ENCODE results near the gene IFT27. TPM values are rescaled to one million over a fixed set of nuclear protein-coding genes. Genes with fewer than 3 reads are reported as not detected.

IFT27 gene
- total and polyA plus RNA-seq, 7 donors = 15.0 to 27.9 (median 24.3) TPM

- H3K4me1 ChIP-seq = no peaks in the 10 kb centered on the region
- H3K4me3 ChIP-seq = no peak overlapping the region
- H3K27ac ChIP-seq = no peak overlapping the region
- intact Hi-C loops (cut with DNase I) = no loop called here
- no peak for TF ChIP-seq EP300 (IDR thresholded peaks at IDR 0.05)
- no peak for TF ChIP-seq CTCF (IDR thresholded peaks at IDR 0.05)
- no peak for TF ChIP-seq POLR2AphosphoS5 (IDR thresholded peaks at IDR 0.05)
- no peak for TF ChIP-seq POLR2A (IDR thresholded peaks at IDR 0.05)
- H3K9me3 ChIP-seq = no peaks in the 10 kb centered on the region
- H3K27me3 ChIP-seq = peaks cover 0 to 53% (median 9%) of the 10 kb centered on the region in 3 donors
- DNase-seq = no peak
- H3K36me3 ChIP-seq = no peaks in the 10 kb centered on the region
Observed at GRCh38 chr22:36722055-36722454, 53.9 kb downstream of the IFT27 start.

- Histone ChIP-seq H3K36me3 (no peaks in the 10 kb centered on the region), H3K27me3 (peaks cover 0 to 6% (median 0%) of the 10 kb centered on the region in 3 donors), H3K27ac (no peak overlapping the region), H3K9me3 (no peaks in the 10 kb centered on the region), H3K4me3 (no peak overlapping the region), H3K4me1 (no peaks in the 10 kb centered on the region)
- TF ChIP-seq EP300 (IDR thresholded peaks at IDR 0.05) = no peak
- TF ChIP-seq CTCF (IDR thresholded peaks at IDR 0.05) = no peak
- TF ChIP-seq POLR2A (IDR thresholded peaks at IDR 0.05) = no peak
- no peak for TF ChIP-seq POLR2AphosphoS5 (IDR thresholded peaks at IDR 0.05)
- DNase-seq = no peak
- intact Hi-C loops (cut with DNase I) = no loop called here
- 94 to 97% methylated on average over 1 of the region's 1 CpG for WGBS, 2 donors
Observed at GRCh38 chr22:36715647-36716046, 60.3 kb downstream of the IFT27 start.

- Histone ChIP-seq H3K9me3 (no peaks in the 10 kb centered on the region), H3K36me3 (no peaks in the 10 kb centered on the region), H3K4me1 (no peaks in the 10 kb centered on the region), H3K27me3 (peaks cover 0 to 12% (median 0%) of the 10 kb centered on the region in 3 donors), H3K4me3 (no peak overlapping the region), H3K27ac (no peak overlapping the region)
- 80 to 81% methylated on average over 2 of the region's 2 CpGs for WGBS, 2 donors
- intact Hi-C loops (cut with DNase I) = no loop called here
- DNase-seq = no peak
- TF ChIP-seq EP300 (IDR thresholded peaks at IDR 0.05) (no peak), POLR2AphosphoS5 (IDR thresholded peaks at IDR 0.05) (no peak), POLR2A (IDR thresholded peaks at IDR 0.05) (no peak), CTCF (IDR thresholded peaks at IDR 0.05) (no peak)
Observed at GRCh38 chr22:36714110-36714509, 61.8 kb downstream of the IFT27 start.

- intact Hi-C loops (cut with DNase I) = no loop called here
- no peaks in the 10 kb centered on the region for H3K9me3 ChIP-seq
- TF ChIP-seq POLR2AphosphoS5 (IDR thresholded peaks at IDR 0.05) (no peak), EP300 (IDR thresholded peaks at IDR 0.05) (no peak), CTCF (IDR thresholded peaks at IDR 0.05) (no peak), POLR2A (IDR thresholded peaks at IDR 0.05) (no peak)
- no peak overlapping the region for H3K27ac ChIP-seq
- no peak overlapping the region for H3K4me3 ChIP-seq
- no peaks in the 10 kb centered on the region for H3K4me1 ChIP-seq
- no peak for DNase-seq
- no peaks in the 10 kb centered on the region for H3K36me3 ChIP-seq
- WGBS, 2 donors = 67 to 83% methylated on average over 5 of the region's 5 CpGs
- H3K27me3 ChIP-seq = peaks cover 0 to 10% (median 0%) of the 10 kb centered on the region in 3 donors
Observed at GRCh38 chr22:36713436-36713835, 62.5 kb downstream of the IFT27 start.

Other genes with a start within 250 kb of the IFT27 start
- 100 to 1,000 TPM; 260 to 376 (median 290) TPM for gene EIF3D, start 247.0 kb downstream of the IFT27 start, total RNA-seq
- gene EIF3D, start 247.0 kb downstream of the IFT27 start, polyA plus RNA-seq = 100 to 1,000 TPM; 130 to 221 (median 197) TPM
- not detected for gene CACNG2, start 72.4 kb downstream of the IFT27 start, total RNA-seq
- gene CACNG2, start 72.4 kb downstream of the IFT27 start, polyA plus RNA-seq = under 1 TPM in 1 of 3 donors, not detected in 2; under 0.01 TPM
- gene PVALB, start 40.9 kb upstream of the IFT27 start, total RNA-seq = not detected
- gene PVALB, start 40.9 kb upstream of the IFT27 start, polyA plus RNA-seq = not detected
- 10 to 100 TPM; 13.5 to 19.3 (median 14.8) TPM for gene NCF4, start 84.9 kb upstream of the IFT27 start, total RNA-seq
- 10 to 100 TPM; 25.2 to 35.8 (median 28.0) TPM for gene NCF4, start 84.9 kb upstream of the IFT27 start, polyA plus RNA-seq
- gene CSF2RB, start 137.5 kb upstream of the IFT27 start, total RNA-seq = 1 to 10 TPM; 3.0 to 5.0 (median 3.9) TPM
- gene CSF2RB, start 137.5 kb upstream of the IFT27 start, polyA plus RNA-seq = 10 to 100 TPM in 1 of 3 donors, 1 to 10 TPM in 1, under 1 TPM in 1; 0.60 to 11.4 (median 3.7) TPM
- gene TST, start 243.3 kb upstream of the IFT27 start, total RNA-seq = 10 to 100 TPM; 29.1 to 31.4 (median 30.3) TPM
- 1,000 to 10,000 TPM in 1 of 3 donors, 100 to 1,000 TPM in 2; 390 to 1,038 (median 663) TPM for gene TST, start 243.3 kb upstream of the IFT27 start, polyA plus RNA-seq
- 100 to 1,000 TPM in 3 of 4 donors, 10 to 100 TPM in 1; 94.2 to 143 (median 111) TPM for gene MPST, start 243.6 kb upstream of the IFT27 start, total RNA-seq
- gene MPST, start 243.6 kb upstream of the IFT27 start, polyA plus RNA-seq = 100 to 1,000 TPM; 241 to 340 (median 304) TPM

Measured in sigmoid colon (tissue), 7 donors.